Stimulated activated CD4-positive, alpha-beta T cell treated with anti-CD3 and anti-CD28 coated beads, Interleukin-1b, Interleukin-23, amount 100 ng/mL, for 48 hours (primary cell): ENCODE results near the gene ADAMTS18.
"Not testable (repeated sequence)": the region's sequence is repeated elsewhere in the genome, so short reads cannot be mapped to it uniquely, and the experiment has no call there.

Experiments
- DNase-seq: peaks from one replicate; pipeline ENCODE4 v3.0.0-alpha.2; 2020

ADAMTS18 gene, protein sequence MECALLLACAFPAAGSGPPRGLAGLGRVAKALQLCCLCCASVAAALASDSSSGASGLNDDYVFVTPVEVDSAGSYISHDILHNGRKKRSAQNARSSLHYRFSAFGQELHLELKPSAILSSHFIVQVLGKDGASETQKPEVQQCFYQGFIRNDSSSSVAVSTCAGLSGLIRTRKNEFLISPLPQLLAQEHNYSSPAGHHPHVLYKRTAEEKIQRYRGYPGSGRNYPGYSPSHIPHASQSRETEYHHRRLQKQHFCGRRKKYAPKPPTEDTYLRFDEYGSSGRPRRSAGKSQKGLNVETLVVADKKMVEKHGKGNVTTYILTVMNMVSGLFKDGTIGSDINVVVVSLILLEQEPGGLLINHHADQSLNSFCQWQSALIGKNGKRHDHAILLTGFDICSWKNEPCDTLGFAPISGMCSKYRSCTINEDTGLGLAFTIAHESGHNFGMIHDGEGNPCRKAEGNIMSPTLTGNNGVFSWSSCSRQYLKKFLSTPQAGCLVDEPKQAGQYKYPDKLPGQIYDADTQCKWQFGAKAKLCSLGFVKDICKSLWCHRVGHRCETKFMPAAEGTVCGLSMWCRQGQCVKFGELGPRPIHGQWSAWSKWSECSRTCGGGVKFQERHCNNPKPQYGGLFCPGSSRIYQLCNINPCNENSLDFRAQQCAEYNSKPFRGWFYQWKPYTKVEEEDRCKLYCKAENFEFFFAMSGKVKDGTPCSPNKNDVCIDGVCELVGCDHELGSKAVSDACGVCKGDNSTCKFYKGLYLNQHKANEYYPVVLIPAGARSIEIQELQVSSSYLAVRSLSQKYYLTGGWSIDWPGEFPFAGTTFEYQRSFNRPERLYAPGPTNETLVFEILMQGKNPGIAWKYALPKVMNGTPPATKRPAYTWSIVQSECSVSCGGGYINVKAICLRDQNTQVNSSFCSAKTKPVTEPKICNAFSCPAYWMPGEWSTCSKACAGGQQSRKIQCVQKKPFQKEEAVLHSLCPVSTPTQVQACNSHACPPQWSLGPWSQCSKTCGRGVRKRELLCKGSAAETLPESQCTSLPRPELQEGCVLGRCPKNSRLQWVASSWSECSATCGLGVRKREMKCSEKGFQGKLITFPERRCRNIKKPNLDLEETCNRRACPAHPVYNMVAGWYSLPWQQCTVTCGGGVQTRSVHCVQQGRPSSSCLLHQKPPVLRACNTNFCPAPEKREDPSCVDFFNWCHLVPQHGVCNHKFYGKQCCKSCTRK (N-terminal part only)

GRCh38 chr16:77434530-77435271 lies at the start of gene ADAMTS18:
TSS of gene ADAMTS18 (minus strand) at chr16:77435034. CDS start at chr16:77434695, 339 bp downstream.
- no peak for DNase-seq

- no peak for DNase-seq
These were observed 46.0 kb upstream of the ADAMTS18 start for GRCh38 chr16:77480681-77481315.

DNA sequence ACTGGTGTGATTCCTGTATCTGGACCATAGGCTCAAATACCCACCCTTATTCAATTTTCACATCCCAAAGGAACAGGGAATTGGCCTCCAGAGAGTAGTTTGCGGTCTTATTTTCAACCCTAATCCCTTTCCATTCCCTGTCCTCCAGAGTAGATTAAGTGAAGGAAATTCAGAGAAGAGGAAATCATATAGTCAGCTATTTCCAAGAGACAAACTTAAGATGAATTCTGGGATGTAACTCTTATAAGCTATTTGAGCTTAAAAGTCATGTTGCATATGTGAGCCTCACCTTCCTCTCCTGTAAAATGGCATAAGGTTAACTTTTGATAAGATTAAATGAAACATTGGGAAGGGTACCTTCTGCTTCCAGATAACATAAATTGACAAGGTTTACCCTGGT lies 37.4 kb upstream of the ADAMTS18 start:
- DNase-seq, result no peak

- no peak for DNase-seq
These were observed 36.0 kb upstream of the ADAMTS18 start for GRCh38 chr16:77470851-77471250.

DNA sequence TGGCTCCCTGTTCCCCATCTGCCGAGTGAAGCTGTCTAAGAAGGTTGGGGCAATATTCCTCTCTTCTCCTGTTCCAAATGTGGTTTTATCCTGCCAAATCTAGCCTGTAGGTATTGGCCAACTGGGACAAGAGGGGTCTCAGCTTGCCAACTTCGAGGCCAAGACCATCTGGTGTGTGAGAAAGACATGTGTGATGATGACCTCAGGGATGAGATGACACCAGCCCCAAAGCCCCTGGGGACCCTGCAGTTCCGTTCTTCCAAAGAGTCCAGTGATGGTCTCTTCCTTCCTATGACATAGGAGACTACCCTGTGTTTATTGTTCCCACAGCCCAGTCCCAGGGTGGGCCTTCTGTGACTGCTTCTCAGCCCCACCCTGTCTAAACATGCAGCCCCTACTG lies 34.8 kb upstream of the ADAMTS18 start:
- no peak for DNase-seq

- no peak for DNase-seq
These were observed 34.0 kb upstream of the ADAMTS18 start for GRCh38 chr16:77468831-77469230.

DNA sequence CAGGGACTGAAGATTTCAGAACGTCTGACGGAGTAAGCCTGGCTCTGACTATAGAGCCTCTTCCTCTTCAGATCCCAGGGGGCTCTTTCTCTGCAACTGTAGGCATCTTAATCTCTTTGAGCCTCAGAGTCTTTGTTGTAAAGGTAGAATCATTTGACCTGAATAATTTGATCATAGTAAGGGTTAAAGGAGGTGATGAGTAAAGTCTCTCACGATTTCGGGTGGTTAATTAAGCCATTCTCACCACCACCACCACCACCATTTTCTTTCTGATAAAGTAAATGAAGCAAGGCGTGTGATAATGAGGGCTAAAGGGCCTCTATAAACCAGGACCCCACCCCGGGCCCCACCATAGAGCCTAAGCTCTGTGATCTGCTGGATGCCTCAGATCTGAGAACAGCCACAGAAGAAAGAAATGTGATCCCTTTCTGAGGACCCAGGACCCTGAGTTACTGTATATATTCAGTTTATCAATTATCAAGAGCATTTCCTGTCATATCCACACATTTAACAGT lies 33.0 kb upstream of the ADAMTS18 start:
- no peak for DNase-seq

- not testable (repeated sequence) for DNase-seq
These were observed 28.8 kb upstream of the ADAMTS18 start for GRCh38 chr16:77463659-77464058.

- no peak for DNase-seq
These were observed 28.1 kb upstream of the ADAMTS18 start for GRCh38 chr16:77462894-77463293.

DNA sequence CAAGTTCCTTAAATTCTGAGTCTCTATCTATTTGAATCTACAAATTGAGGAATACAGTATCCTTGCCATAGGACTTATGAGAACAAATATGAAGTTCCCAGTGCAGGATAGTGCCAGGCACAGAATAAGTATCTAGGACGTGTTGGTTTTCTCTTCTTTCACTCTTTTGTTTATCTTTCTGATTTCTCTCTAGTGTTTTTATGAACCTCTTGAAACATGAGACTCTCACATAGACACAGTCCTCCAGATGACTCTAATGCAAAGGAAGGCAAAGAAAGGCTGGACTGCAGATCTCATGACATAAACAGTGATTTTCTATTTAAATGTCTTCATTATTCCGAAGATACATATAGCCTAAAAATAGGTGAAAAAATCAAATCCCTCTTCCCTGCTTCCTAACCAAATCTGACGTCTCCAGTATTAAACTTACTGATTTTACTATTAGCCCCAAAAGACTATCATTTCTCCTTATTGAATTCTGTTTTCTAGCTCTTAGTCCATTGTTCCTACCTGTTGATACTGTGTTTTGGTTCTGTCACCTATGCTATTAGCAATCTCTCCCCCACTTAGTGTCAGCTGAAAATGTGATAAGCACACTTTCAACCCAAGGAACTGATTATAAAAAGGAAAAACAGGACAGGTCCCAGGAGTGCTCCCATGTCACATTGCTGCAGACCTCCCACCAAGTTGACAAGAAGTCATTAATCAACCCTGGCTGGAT lies 24.9 kb upstream of the ADAMTS18 start:
- no peak for DNase-seq

DNA sequence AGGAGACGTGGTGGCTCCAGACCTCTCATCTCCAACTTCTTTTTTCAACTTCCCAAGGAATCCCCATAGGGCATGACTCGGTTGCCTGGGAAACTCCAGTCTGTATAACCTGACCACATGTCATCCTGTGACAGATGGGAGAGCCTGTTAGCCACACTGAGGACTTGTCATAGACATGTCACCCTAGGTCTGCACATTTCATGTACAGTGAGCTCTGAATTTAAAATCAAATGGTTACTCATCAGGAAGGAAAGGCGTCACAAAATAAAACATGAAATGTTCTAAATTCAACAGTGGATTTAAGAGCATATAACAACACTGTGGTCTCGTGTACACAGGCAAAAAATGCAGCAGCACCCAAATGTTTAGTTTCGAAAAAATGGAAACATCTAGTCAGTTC lies 22.2 kb upstream of the ADAMTS18 start:
- no peak for DNase-seq

DNA sequence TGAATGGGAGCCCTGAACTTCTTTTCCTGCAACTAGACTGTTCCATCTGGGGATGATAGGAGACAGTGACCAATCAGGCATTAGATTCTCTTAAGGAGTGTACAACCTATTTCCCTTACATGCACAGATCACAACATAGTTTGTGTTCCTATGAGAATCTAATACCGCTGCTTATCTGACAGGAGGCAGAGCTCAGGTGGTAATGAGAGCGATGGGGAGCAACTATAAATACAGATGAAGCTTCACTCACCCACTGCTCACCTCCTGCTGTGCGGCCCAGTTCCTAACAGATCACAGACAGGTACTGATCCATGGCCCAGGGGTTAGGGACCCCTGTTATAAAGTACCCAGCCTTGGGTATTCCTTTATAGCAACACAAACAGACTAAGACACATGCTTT lies 17.4 kb upstream of the ADAMTS18 start:
- DNase-seq, result no peak

GRCh38 chr16:77450790-77451487 lies 16.1 kb upstream of the ADAMTS18 start:
- no peak for DNase-seq

GRCh38 chr16:77449208-77449607 lies 14.4 kb upstream of the ADAMTS18 start:
- DNase-seq, result no peak

DNA sequence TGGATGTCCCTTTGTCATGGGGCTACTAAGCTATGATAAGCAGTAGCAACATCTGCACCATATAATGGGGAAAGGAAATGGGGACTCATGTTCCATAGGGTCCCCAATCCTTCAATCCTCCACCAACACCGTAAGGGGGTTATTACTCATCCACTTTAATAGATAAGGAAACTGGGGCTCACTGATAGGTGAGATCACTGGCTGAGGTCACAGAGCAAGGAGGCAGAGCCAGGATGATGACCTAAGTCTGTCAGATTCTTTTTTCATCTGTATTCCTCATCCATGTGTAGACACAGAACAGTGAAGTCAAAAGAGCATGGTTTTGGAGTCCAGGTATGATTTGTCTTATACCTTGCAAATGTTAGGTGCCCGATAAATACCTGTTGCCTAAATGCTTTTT lies 10.5 kb upstream of the ADAMTS18 start:
- DNase-seq, result no peak

DNA sequence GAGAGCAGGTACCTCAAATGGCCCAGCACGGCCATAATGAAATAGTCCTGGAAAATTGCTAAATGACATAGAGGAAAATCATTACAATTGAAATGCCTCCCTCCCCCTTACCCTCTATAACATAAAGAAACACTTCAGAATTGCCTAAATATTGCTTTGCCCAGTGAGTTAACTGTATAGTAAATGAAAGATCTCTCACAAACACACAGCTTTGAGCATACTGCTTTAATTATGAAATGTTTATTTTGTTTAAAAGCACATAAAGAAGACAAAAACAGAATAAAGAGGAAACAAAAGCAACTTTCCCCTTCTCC lies 9.3 kb upstream of the ADAMTS18 start:
- DNase-seq, result no peak

GRCh38 chr16:77443357-77444146 lies 8.7 kb upstream of the ADAMTS18 start:
- DNase-seq, result no peak

- DNase-seq, result no peak
These were observed 7.2 kb upstream of the ADAMTS18 start for GRCh38 chr16:77442078-77442477.

DNA sequence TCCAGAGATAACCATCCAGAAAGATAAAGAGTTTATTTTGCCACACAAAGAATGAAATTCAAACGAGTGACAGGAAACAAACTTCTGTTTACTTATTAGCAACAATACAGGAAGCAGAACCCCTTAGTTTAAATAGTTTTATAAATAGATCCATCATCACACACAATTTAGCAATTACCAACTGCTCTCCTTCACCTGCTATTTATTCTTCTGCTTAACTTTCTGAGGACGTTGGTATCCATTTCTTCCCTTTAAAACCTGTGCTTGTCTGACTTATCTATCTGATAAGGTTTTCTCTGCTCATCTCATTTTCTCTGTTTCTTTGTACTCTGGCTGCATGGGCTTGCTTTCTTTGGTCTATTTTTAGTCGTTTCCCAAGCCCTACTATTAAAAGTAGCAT lies 4.3 kb upstream of the ADAMTS18 start:
- no peak for DNase-seq

DNA sequence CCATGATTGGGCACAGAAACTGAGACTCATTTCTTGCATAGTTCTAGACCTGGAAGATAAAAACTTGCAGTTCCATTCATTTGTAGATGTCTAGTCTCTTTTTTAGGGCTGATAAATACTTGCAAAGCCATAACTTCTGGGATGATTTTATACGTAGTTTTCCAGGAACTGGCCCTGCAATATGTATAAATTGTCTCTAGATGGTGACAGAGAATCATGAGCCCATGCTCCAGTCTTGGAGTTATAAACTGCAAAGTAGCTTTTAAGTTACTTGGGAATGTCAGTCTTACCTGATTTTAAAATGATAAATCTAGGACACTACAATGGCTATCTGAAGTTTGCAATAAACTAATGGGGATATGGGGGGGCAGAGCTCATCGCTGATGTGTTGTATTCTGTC lies 3.0 kb upstream of the ADAMTS18 start:
- no peak for DNase-seq
